ENCODE measurements around the gene SUMO2. TPM values are rescaled to one million over a fixed set of nuclear protein-coding genes. Genes with fewer than 3 reads are reported as not detected.

Gene SUMO2
- total and polyA plus RNA-seq, 2 of the 13 experiments (the other 11 are each of a cell fraction or from before 2014, with no cell fraction given), result 337 to 553 TPM

DNA sequence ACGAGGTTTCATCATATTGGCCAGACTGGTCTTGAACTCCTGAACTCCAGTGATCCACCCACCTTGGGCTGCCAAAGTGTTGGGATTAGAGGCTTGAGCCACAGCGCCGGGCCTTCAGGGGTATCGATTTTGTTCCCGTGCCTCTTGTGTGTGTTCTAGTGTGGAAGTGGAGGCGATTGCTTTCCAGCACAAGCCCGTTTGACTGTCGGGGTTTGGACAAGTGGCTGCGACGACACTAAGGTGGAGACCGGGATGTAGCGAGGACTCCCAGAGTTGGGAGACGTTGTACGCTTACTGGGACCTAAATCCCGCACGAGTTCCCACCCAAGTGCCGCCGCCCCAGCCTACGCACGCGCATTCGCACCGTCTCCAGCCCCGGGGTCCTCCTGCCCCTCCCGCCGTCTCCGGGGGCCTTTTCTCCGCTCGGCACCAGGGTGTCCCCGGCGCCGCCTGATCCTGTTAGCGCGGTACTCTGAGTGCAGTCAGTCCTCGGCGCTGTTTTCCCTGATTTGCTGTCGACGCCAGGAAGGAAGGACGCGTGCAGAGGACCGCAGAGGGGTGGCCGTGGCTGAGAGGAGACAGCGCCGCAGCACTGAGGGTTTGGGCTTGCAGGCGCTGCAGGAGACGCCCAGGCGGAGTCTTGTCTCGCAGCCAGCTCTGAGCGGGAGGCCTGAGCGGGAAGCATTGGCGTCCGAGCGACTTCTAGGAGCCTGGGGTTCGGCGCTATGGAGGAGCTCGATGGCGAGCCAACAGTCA is 22.5 kb upstream of the SUMO2 start, which contains the start of gene NUP85 (continued):
- TF ChIP-seq ZNF446 (CRISPR knock-in tag; IDR thresholded peaks at IDR 0.05) (peak; percentile 91), SETDB1 (CRISPR knock-in tag; IDR thresholded peaks at IDR 0.05; ENCODE audit: borderline replicate concordance) (no peak), CCAR2 (optimal IDR thresholded peaks at IDR 0.05; ENCODE audit: low read depth, low read length) (no peak), NR2F1 (CRISPR knock-in tag; IDR thresholded peaks at IDR 0.05) (no peak), ZFAT (CRISPR knock-in tag; conservative IDR thresholded peaks at IDR 0.05) (no peak), TOE1 (CRISPR knock-in tag; IDR thresholded peaks at IDR 0.05) (peak; percentile 89; the same call in 1 of the 2 replicates), KLF6 (CRISPR knock-in tag; IDR thresholded peaks at IDR 0.05) (peak; percentile 89), ZNF143 (CRISPR knock-in tag; IDR thresholded peaks at IDR 0.05) (peak; percentile 39; the same call in 1 of the 2 replicates), ATM (IDR thresholded peaks at IDR 0.05; ENCODE audit: borderline replicate concordance) (no peak), RELA (CRISPR knock-in tag; IDR thresholded peaks at IDR 0.05) (no peak; the same call in 1 of the 2 replicates), ZNF652 (CRISPR knock-in tag; IDR thresholded peaks at IDR 0.05; ENCODE audit: borderline replicate concordance, low read depth) (no peak; the same call in 1 of the 2 replicates), ZSCAN12 (CRISPR knock-in tag; IDR thresholded peaks at IDR 0.05) (no peak), ZNF337 (CRISPR knock-in tag; IDR thresholded peaks at IDR 0.05; ENCODE audit: borderline replicate concordance, low read depth) (peak; percentile 91; the same call in 1 of the 2 replicates), SP1 (IDR thresholded peaks at IDR 0.05) (no peak), SP1 (CRISPR knock-in tag; IDR thresholded peaks at IDR 0.05) (peak; percentile 18; the same call in 1 of the 2 replicates), HNRNPL (IDR thresholded peaks at IDR 0.05; ENCODE audit: low read depth, low read length) (0 out of 2 replicates have a peak, but pooled peaks have one; percentile 10), KDM3A (CRISPR knock-in tag; IDR thresholded peaks at IDR 0.05; ENCODE audit: low read depth) (peak; percentile 92; the same call in 1 of the 2 replicates)
- TF ChIP-seq, protein P1, sequence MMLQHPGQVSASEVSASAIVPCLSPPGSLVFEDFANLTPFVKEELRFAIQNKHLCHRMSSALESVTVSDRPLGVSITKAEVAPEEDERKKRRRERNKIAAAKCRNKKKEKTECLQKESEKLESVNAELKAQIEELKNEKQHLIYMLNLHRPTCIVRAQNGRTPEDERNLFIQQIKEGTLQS (CRISPR knock-in tag; IDR thresholded peaks at IDR 0.05), result no peak; the same call in 1 of the 2 replicates
- TF ChIP-seq, protein P2, sequence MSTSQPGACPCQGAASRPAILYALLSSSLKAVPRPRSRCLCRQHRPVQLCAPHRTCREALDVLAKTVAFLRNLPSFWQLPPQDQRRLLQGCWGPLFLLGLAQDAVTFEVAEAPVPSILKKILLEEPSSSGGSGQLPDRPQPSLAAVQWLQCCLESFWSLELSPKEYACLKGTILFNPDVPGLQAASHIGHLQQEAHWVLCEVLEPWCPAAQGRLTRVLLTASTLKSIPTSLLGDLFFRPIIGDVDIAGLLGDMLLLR (CRISPR knock-in tag; IDR thresholded peaks at IDR 0.05), result peak; percentile 87
- TF ChIP-seq, protein P3, sequence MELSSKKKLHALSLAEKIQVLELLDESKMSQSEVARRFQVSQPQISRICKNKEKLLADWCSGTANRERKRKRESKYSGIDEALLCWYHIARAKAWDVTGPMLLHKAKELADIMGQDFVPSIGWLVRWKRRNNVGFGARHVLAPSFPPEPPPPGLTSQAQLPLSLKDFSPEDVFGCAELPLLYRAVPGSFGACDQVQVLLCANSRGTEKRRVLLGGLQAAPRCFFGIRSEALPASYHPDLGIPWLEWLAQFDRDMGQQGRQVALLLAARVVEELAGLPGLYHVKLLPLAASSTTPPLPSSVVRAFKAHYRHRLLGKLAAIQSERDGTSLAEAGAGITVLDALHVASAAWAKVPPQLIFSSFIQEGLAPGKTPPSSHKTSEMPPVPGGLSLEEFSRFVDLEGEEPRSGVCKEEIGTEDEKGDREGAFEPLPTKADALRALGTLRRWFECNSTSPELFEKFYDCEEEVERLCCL (CRISPR knock-in tag; IDR thresholded peaks at IDR 0.05; ENCODE audit: borderline replicate concordance), result peak; percentile 89; the same call in 1 of the 2 replicates
- TF ChIP-seq, protein P4, sequence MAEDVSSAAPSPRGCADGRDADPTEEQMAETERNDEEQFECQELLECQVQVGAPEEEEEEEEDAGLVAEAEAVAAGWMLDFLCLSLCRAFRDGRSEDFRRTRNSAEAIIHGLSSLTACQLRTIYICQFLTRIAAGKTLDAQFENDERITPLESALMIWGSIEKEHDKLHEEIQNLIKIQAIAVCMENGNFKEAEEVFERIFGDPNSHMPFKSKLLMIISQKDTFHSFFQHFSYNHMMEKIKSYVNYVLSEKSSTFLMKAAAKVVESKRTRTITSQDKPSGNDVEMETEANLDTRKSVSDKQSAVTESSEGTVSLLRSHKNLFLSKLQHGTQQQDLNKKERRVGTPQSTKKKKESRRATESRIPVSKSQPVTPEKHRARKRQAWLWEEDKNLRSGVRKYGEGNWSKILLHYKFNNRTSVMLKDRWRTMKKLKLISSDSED (CRISPR knock-in tag; IDR thresholded peaks at IDR 0.05), result no peak
- TF ChIP-seq, protein P5, sequence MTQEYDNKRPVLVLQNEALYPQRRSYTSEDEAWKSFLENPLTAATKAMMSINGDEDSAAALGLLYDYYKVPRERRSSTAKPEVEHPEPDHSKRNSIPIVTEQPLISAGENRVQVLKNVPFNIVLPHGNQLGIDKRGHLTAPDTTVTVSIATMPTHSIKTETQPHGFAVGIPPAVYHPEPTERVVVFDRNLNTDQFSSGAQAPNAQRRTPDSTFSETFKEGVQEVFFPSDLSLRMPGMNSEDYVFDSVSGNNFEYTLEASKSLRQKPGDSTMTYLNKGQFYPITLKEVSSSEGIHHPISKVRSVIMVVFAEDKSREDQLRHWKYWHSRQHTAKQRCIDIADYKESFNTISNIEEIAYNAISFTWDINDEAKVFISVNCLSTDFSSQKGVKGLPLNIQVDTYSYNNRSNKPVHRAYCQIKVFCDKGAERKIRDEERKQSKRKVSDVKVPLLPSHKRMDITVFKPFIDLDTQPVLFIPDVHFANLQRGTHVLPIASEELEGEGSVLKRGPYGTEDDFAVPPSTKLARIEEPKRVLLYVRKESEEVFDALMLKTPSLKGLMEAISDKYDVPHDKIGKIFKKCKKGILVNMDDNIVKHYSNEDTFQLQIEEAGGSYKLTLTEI (CRISPR knock-in tag; conservative IDR thresholded peaks at IDR 0.05), result no peak
- TF ChIP-seq, protein P6, sequence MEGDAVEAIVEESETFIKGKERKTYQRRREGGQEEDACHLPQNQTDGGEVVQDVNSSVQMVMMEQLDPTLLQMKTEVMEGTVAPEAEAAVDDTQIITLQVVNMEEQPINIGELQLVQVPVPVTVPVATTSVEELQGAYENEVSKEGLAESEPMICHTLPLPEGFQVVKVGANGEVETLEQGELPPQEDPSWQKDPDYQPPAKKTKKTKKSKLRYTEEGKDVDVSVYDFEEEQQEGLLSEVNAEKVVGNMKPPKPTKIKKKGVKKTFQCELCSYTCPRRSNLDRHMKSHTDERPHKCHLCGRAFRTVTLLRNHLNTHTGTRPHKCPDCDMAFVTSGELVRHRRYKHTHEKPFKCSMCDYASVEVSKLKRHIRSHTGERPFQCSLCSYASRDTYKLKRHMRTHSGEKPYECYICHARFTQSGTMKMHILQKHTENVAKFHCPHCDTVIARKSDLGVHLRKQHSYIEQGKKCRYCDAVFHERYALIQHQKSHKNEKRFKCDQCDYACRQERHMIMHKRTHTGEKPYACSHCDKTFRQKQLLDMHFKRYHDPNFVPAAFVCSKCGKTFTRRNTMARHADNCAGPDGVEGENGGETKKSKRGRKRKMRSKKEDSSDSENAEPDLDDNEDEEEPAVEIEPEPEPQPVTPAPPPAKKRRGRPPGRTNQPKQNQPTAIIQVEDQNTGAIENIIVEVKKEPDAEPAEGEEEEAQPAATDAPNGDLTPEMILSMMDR (CRISPR knock-in tag; IDR thresholded peaks at IDR 0.05), result peak; percentile 12

Measured in HepG2 (cell line).